HG02840 (cell line): ENCODE measurements around the gene ZNF277.

Experiments
- ATAC-seq: cut with Tn5 transposase; IDR thresholded peaks from one replicate; pipeline ENCODE4 v1.9.1; 2021; ENCODE audit warnings: mild to moderate bottlenecking, moderate library complexity, moderate number of reproducible peaks; ENCODE audit not compliant: unreplicated experiment, low FRiP score

The ZNF277 gene

GRCh38 chr7:112206991-112207592, 597 bp downstream of the ZNF277 start:
- ATAC-seq = no peak

GRCh38 chr7:112207765-112208164, 1.3 kb downstream of the ZNF277 start:
- ATAC-seq = no peak

GRCh38 chr7:112211348-112211907, 4.9 kb downstream of the ZNF277 start:
- no peak for ATAC-seq

- ATAC-seq = no peak
These were observed 6.1 kb downstream of the ZNF277 start for GRCh38 chr7:112212571-112212970.

GRCh38 chr7:112213735-112214134, 7.2 kb downstream of the ZNF277 start:
- no peak for ATAC-seq

- ATAC-seq = no peak
These were observed 7.8 kb downstream of the ZNF277 start for GRCh38 chr7:112214268-112214667.

- no peak for ATAC-seq
These were observed 8.4 kb downstream of the ZNF277 start for GRCh38 chr7:112214883-112215282.

- ATAC-seq = no peak
These were observed 9.3 kb downstream of the ZNF277 start for GRCh38 chr7:112215787-112216186.

- no peak for ATAC-seq
These were observed 14.5 kb downstream of the ZNF277 start for GRCh38 chr7:112220877-112221434.

GRCh38 chr7:112223310-112223709, 16.8 kb downstream of the ZNF277 start:
- no peak for ATAC-seq

GRCh38 chr7:112224186-112224585, 17.7 kb downstream of the ZNF277 start:
- no peak for ATAC-seq

- ATAC-seq = no peak
These were observed 18.5 kb downstream of the ZNF277 start for GRCh38 chr7:112225006-112225405.

GRCh38 chr7:112226701-112227276, 20.3 kb downstream of the ZNF277 start:
- no peak for ATAC-seq

GRCh38 chr7:112228632-112229031, 22.1 kb downstream of the ZNF277 start:
- no peak for ATAC-seq

- no peak for ATAC-seq
These were observed 25.9 kb downstream of the ZNF277 start for GRCh38 chr7:112232212-112232978.

- no peak for ATAC-seq
These were observed 26.7 kb downstream of the ZNF277 start for GRCh38 chr7:112233048-112233697.

- ATAC-seq = no peak
These were observed 27.7 kb downstream of the ZNF277 start for GRCh38 chr7:112234147-112234546.

GRCh38 chr7:112236597-112236996, 30.1 kb downstream of the ZNF277 start:
- ATAC-seq = no peak

GRCh38 chr7:112238330-112238729, 31.8 kb downstream of the ZNF277 start:
- no peak for ATAC-seq

- no peak for ATAC-seq
These were observed 32.5 kb downstream of the ZNF277 start for GRCh38 chr7:112238852-112239610.
